PC-3 (cell line): ENCODE results near the gene CATSPERE. TPM values are rescaled to one million over a fixed set of nuclear protein-coding genes. Genes with fewer than 3 reads are reported as not detected.

Experiments
- ATAC-seq: fragments of 200-7000 bp; cut with Tn5 transposase; 2 replicates; pipeline ENCODE4 v1.9.1; 2020; ENCODE audit warnings: mild to moderate bottlenecking, moderate library complexity
- BruUV-seq: library from RNA; stranded (reverse); fragments of 400-500 nt; replicated peaks from 2 replicates; lab custom pipeline; 2021; lab: Mats Ljungman, UMichigan
- CTCF ChIA-PET: fragments of 300-600 bp; sonication (Branson Sonifier 250); formaldehyde crosslinking; loops from one replicate; lab custom pipeline; 2022; ENCODE audit warnings: antibody characterized with exemption; lab: Charles Lee
- POLR2A ChIA-PET: fragments of 300-600 bp; sonication (Branson Sonifier 250); formaldehyde crosslinking; loops from one replicate; lab custom pipeline; 2022; ENCODE audit warnings: antibody characterized with exemption; ENCODE audit not compliant: unreplicated experiment; lab: Charles Lee
- DNase-seq: peaks from one replicate; pipeline ENCODE4 v3.0.0-alpha.2; 2015
- H2AFZ ChIP-seq: fragments of 300-600 bp; sonication (generic); 2 replicates; pipeline ENCODE4 v1.6.0; 2016; ENCODE audit warnings: antibody characterized with exemption, low read length
- H3F3A ChIP-seq: fragments of 300-600 bp; sonication (generic); one replicate; pipeline ENCODE4 v1.6.0; 2017; ENCODE audit warnings: antibody characterized with exemption, low read length, control low read depth, mild to moderate bottlenecking; ENCODE audit not compliant: unreplicated experiment
- H3K27ac ChIP-seq: fragments of 300-600 bp; sonication (generic); 2 replicates; pipeline ENCODE4 v1.5.1; 2016; ENCODE audit warnings: mild to moderate bottlenecking, low read length
- H3K27me3 ChIP-seq: fragments of 300-600 bp; sonication (generic); 2 replicates; pipeline ENCODE4 v1.6.1; 2016; ENCODE audit warnings: low read length, mixed read lengths
- H3K36me3 ChIP-seq: fragments of 300-600 bp; sonication (generic); 2 replicates; pipeline ENCODE4 v1.6.1; 2016; ENCODE audit warnings: low read depth, mixed run types, low read length, mixed read lengths
- H3K4me1 ChIP-seq: fragments of 300-600 bp; sonication (generic); 2 replicates; pipeline ENCODE4 v1.5.1; 2016; ENCODE audit warnings: low read length; ENCODE audit not compliant: insufficient read depth
- H3K4me2 ChIP-seq: fragments of 300-600 bp; sonication (generic); 2 replicates; pipeline ENCODE4 v1.6.0; 2016; ENCODE audit warnings: low read length
- H3K4me3 ChIP-seq: fragments of 300-600 bp; sonication (generic); 2 replicates; pipeline ENCODE4 v1.5.1; 2016; ENCODE audit warnings: mild to moderate bottlenecking, low read length, mixed read lengths
- H3K79me2 ChIP-seq: fragments of 300-600 bp; sonication (generic); 2 replicates; pipeline ENCODE4 v1.6.1; 2017; ENCODE audit warnings: low read length, mixed read lengths
- H3K9ac ChIP-seq: fragments of 300-600 bp; sonication (generic); 2 replicates; pipeline ENCODE4 v1.6.0; 2016; ENCODE audit warnings: mild to moderate bottlenecking, low read length
- H3K9me2 ChIP-seq: fragments of 300-600 bp; sonication (generic); replicated peaks from 2 replicates; pipeline ENCODE4 v1.6.1; 2016; ENCODE audit warnings: mixed run types, low read length, mixed read lengths
- H3K9me3 ChIP-seq: fragments of 300-600 bp; sonication (generic); 2 replicates; pipeline ENCODE4 v1.6.1; 2016; ENCODE audit warnings: low read length, mixed read lengths
- H4K20me1 ChIP-seq: fragments of 300-600 bp; sonication (generic); 2 replicates; pipeline ENCODE4 v1.6.1; 2016; ENCODE audit warnings: low read length, mixed read lengths
- EZH2 ChIP-seq: fragments of 300-600 bp; sonication (generic); IDR thresholded peaks from one replicate; pipeline ENCODE4 v1.6.1; 2017; ENCODE audit warnings: antibody characterized with exemption, mild to moderate bottlenecking, low read length; ENCODE audit not compliant: unreplicated experiment
- EZH2phosphoT487 ChIP-seq: fragments of 300-600 bp; sonication (generic); IDR thresholded peaks from 2 replicates; pipeline ENCODE4 v1.6.1; 2018; ENCODE audit warnings: mild to moderate bottlenecking, antibody characterized with exemption, low read length, borderline replicate concordance
- intact Hi-C: fragments of 100-400 bp; cut with micrococcal nuclease; formaldehyde crosslinking; loops from 2 replicates; pipeline ENCODE4 v1.9.0; 2023
- total RNA-seq: library from RNA; depleted of rRNA; stranded (reverse); fragments of >200 nt; gene quantifications from 2 replicates; pipeline ENCODE4 v1.2.3, GENCODE V29; 2014
- TF ChIP-seq, protein P1 (sequence below): fragments of 300-600 bp; sonication (generic); conservative IDR thresholded peaks from 2 replicates; pipeline ENCODE4 v1.5.1; 2017; ENCODE audit warnings: antibody characterized with exemption, low read depth, mild to moderate bottlenecking, low read length

Gene CATSPERE
- total RNA-seq, 1 experiment from 2014 or later, result not detected

DNA sequence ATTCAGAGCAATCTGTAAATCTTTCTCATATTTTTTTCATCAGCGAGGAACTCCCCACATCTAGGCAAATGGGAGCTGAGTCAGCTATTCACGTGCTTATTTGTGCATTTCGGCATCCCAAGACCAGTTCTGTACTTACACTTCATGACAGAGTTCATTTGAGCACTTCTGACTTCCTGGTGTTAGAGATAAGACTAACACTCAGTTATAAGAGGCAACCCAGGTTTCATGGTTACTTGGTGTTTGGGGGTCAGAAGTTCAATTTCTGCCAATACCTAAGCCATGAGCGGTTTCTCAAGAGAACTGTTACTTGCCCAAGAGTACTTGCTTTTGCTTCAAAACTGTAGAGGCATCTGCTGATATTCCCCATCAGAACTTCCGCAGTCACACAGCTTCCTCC, 167.7 kb downstream of the CATSPERE start:
- Histone ChIP-seq H2AFZ (no peak overlapping the region), H3K36me3 (no peaks in the 10 kb centered on the region), H3F3A (no peaks in the 10 kb centered on the region), H3K9me3 (no peaks in the 10 kb centered on the region), H3K79me2 (no peaks in the 10 kb centered on the region), H3K4me1 (no peaks in the 10 kb centered on the region), H3K4me2 (no peak overlapping the region), H3K9ac (no peak overlapping the region), H4K20me1 (no peaks in the 10 kb centered on the region), H3K27ac (no peak overlapping the region), H3K27me3 (no peaks in the 10 kb centered on the region), H3K4me3 (no peak overlapping the region), H3K9me2 (no peaks in the 10 kb centered on the region)
- CTCF ChIA-PET, result no interaction called here
- BruUV-seq, result no TSS peak
- no peak for DNase-seq
- POLR2A ChIA-PET, result no interaction called here
- intact Hi-C loops, result no loop called here
- TF ChIP-seq EZH2phosphoT487 (no peak), EZH2 (no peak)
- TF ChIP-seq, protein P1, sequence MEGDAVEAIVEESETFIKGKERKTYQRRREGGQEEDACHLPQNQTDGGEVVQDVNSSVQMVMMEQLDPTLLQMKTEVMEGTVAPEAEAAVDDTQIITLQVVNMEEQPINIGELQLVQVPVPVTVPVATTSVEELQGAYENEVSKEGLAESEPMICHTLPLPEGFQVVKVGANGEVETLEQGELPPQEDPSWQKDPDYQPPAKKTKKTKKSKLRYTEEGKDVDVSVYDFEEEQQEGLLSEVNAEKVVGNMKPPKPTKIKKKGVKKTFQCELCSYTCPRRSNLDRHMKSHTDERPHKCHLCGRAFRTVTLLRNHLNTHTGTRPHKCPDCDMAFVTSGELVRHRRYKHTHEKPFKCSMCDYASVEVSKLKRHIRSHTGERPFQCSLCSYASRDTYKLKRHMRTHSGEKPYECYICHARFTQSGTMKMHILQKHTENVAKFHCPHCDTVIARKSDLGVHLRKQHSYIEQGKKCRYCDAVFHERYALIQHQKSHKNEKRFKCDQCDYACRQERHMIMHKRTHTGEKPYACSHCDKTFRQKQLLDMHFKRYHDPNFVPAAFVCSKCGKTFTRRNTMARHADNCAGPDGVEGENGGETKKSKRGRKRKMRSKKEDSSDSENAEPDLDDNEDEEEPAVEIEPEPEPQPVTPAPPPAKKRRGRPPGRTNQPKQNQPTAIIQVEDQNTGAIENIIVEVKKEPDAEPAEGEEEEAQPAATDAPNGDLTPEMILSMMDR, result no peak
- no peak for ATAC-seq

DNA sequence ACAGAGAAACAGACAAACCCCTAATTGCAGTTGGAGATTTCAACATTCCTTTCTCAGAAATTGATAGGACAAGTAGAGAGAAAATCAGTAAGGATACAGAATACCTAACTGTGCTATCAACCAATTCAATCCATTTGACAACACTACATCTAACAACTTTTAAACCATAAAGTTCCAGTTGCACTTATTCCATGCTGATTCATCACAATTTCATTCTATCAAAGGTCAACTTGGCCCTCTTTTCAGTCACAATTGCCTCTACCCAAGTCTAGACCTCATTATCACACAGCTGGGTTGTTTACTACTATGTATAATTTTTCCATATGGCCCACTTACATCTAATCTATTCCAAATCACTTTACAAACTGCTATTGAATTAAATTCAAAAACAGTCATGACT, 172.1 kb downstream of the CATSPERE start:
- DNase-seq (no peak), ATAC-seq (no peak)
- Histone ChIP-seq H3K9me3 (no peaks in the 10 kb centered on the region), H2AFZ (no peak overlapping the region), H3F3A (no peaks in the 10 kb centered on the region), H3K27me3 (peaks cover 4% of the 10 kb centered on the region; the same call in 1 of the 2 replicates), H3K27ac (no peak overlapping the region), H3K9ac (no peak overlapping the region), H4K20me1 (no peaks in the 10 kb centered on the region), H3K4me2 (no peak overlapping the region), H3K79me2 (no peaks in the 10 kb centered on the region), H3K9me2 (no peaks in the 10 kb centered on the region), H3K4me1 (no peaks in the 10 kb centered on the region), H3K4me3 (no peak overlapping the region), H3K36me3 (no peaks in the 10 kb centered on the region)
- BruUV-seq, result no TSS peak
- intact Hi-C loops, result no loop called here
- POLR2A ChIA-PET, result no interaction called here
- no peak for TF ChIP-seq EZH2phosphoT487
- no peak for TF ChIP-seq EZH2
- TF ChIP-seq, protein P1, result no peak
- CTCF ChIA-PET, result no interaction called here

DNA sequence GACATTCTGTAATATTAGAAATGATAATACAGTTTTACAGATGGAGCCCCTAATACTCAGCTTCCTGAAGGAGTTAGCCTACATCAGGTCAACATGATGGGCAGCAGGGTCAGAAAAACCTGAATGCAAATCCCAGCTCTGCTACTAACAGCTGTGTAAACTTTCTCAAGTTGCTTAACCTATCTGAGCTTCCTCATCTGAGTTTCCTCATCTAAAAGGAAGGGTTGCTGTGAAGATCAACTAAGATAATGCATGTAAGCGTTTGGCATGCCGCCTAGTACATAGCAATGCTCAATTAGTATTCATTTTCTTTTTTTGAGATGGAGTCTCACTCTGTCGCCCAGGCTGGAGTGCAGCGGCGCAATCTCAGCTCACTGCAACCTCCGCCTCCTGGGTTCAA, 173.5 kb downstream of the CATSPERE start:
- no peaks in the 10 kb centered on the region for H3K9me3 ChIP-seq
- no peaks in the 10 kb centered on the region for H3F3A ChIP-seq
- no peaks in the 10 kb centered on the region for H3K9me2 ChIP-seq
- no peak overlapping the region for H3K4me3 ChIP-seq
- TF ChIP-seq EZH2phosphoT487 (no peak), EZH2 (no peak)
- TF ChIP-seq, protein P1, result no peak
- no peak for ATAC-seq
- no peak overlapping the region for H2AFZ ChIP-seq
- intact Hi-C loops, result no loop called here
- no peak overlapping the region for H3K4me2 ChIP-seq
- H3K79me2 ChIP-seq, result no peaks in the 10 kb centered on the region
- ChIA-PET CTCF (no interaction called here), POLR2A (no interaction called here)
- no peak overlapping the region for H3K27ac ChIP-seq
- H3K9ac ChIP-seq, result no peak overlapping the region
- DNase-seq, result no peak
- H3K4me1 ChIP-seq, result no peaks in the 10 kb centered on the region
- no TSS peak for BruUV-seq
- H3K27me3 ChIP-seq, result peaks cover 4% of the 10 kb centered on the region; the same call in 1 of the 2 replicates
- no peaks in the 10 kb centered on the region for H3K36me3 ChIP-seq
- no peaks in the 10 kb centered on the region for H4K20me1 ChIP-seq
